Islet of Langerhans (tissue), 1 donor: Measurements from ENCODE around the gene IL31.
"Not testable (repeated sequence)": the region's sequence is repeated elsewhere in the genome, so short reads cannot be mapped to it uniquely, and the experiment has no call there.

Experiments used
- FAIRE-seq: peaks from one replicate; lab custom pipeline; 2011; peaks lifted over from hg19 to GRCh38; lab: Jason Lieb, UNC

Gene IL31

DNA sequence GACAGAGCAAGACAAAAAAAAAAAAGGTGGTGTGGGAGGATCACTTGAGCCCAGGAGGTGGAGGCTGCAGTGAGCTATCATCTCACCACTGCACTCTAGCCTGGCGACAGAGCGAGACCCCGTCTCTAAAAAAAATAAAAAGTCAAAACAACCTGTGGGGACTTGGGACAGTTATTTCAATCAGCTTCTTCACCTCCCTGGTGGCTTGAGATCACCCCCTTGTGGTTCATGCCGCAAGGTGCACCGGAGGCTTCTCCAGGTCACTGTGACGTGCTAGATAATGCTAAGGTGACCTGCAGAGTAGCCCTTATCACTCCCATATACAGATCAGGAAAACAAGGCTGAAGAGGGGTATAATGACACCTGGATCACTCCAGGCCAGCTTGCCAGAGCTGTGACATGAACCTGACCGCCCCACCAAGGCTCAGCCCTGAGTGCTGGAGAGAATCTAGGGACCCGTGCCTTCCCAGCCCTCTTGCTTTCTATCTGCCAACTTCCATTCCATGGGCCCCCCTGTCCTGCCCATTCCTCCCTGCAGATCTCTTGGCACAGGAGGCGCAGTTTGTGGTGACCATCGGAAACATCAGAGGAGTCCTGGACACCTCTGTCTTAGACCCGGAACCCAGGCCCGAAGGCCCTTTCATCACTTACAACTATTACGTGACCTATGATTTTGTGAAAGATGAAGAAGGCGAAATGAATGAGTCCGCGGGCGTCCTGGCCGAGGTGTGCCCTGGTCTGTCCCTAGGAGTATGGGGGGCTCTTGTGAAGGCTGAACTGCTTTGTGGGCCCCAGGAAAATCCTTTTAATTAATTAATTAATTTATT is 17.0 kb upstream of the IL31 start:
- FAIRE-seq, result no peak

DNA sequence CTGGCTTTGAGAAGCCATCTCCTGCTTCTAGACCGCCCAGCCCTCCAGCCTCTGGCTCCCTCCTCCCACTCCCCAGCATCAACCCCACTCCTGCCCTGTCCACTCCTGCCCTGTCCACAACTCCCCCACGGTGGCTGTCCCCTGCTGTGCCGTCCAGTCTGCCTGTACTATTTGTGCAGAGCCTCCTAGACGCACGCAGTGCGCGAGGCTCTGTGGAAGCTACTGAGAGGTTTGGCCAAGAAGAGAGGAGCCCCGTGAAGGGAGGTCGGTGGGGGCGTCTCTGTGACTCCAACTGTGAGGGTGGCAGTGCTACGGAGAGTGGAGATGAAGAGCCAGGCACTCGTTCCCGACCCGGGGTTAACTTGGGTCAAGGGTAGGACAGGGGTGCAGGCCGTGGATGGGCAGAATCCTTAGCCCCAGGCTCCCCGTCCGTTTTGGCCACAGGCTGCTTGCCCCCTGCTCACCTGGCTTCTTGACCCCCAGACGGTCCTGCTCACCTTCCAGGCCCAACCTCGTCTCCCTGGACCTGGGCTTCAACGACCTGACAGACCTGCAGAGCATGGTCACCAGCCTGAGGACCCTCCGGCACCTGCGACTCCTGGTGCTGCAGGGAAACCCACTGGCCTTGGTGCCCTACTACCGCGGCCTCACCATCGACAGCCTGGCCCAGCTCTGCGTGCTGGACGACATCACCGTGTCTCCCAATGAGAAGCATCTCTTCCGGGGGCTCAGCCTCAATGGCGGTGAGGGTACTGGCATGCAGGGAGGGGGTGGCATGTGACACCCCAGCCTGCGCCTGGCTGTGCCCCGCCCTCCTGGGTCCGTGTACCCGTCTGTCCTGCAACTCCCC is 15.8 kb upstream of the IL31 start:
- no peak for FAIRE-seq

DNA sequence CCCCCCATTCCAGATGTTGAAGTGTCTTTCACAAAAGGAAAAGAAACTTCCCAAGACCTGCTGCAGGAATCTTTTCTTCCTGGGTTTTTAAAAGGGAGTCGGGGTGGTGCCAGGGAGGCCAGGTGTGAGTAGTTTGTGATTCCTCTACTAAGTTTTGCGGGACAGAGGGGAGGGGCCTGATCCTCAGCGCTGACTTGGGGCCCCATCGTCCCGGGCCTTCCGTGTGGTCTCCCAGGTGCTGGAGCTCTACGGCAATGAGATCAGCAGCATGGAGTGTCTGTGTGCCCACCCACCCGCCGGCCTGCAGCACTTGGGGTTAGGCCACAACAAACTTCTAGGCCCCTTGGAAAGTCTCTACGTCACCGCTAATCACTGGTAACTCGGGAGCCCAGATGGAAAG is 13.4 kb upstream of the IL31 start:
- no peak for FAIRE-seq

DNA sequence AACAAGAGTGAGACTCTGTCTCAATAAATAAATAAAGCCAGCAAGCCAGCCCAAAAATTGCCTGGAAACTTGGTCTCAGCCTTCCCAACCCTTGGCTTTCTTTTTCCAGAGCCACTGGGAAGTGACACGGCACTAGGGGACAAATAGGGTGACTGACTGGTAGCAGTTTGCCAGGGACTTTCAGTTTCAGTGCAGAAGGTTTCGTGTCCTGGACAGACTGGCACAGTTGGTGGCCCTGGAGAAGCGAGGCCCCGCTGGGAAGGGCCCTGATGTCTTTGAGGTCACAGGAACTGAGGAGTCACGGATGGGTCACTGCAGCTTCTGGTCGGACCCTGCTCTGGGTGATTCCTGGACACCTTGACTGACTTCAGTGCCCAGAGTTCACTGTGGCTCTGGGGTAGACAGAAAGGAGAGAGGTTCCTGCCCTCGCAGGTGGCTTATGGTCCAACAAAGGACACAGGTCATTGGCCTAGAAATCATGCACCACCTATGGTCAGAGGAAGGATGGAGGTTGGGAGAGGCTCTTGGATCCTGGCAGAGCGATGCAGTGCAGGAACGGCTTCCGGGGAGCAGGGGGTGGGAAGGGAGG is 11.6 kb upstream of the IL31 start:
- no peak for FAIRE-seq

DNA sequence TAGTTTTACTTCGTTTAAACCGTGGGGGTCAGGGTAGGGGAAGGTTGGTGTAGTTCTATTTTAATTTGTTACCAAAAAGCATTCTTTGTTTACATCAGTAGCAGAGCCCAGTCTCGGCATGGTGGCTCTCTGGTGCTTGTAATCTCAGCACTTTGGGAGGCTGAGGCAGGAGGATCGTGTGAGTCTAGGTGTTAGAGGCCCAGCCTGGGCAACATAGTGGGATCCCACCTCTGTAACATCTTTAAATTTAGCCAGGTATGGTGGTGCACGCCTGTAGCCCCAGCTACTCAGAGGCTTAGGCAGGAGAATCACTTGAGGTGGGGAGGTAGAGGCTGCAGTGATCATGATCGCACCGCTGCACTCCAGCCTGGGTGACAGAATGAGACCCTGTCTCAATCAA is 11.1 kb upstream of the IL31 start:
- FAIRE-seq, result no peak

DNA sequence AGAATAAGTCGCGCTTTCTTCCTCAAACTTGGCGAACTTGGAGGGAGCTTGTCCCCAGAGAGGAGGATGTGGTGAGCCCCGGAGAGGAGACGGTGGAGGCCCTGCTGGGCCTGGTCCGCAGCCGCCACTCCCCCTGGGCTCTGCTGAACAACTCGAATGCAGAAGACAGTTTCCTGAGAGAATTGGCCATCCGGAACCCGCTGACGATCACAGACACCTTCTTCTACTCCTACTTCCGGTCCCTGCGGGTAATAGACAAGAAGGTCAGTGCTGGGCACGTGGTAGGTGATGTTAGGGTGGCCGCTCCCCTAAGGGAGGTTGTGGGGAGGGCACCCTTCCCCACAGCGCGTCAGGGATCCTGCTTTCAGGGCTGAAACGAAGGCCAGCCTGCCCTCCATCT is 10.5 kb upstream of the IL31 start:
- FAIRE-seq, result no peak

DNA sequence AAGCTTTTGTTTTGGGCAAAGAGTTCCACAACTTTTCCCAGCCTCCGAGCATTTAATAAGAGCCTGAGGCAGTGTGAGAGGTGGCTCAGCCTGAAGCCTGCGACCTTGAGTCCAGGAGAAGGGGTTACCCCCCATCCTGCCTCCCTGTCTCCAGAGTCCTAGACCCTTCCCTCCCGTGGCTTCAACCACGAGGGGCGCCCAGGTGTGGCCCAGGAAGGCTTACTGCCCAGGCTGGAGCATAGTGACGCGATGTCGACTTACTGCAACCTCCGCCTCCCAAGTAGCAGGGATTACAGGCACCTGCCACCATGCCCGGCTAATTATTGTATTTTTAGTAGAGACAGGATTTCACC is 9.5 kb upstream of the IL31 start:
- FAIRE-seq, result no peak

DNA sequence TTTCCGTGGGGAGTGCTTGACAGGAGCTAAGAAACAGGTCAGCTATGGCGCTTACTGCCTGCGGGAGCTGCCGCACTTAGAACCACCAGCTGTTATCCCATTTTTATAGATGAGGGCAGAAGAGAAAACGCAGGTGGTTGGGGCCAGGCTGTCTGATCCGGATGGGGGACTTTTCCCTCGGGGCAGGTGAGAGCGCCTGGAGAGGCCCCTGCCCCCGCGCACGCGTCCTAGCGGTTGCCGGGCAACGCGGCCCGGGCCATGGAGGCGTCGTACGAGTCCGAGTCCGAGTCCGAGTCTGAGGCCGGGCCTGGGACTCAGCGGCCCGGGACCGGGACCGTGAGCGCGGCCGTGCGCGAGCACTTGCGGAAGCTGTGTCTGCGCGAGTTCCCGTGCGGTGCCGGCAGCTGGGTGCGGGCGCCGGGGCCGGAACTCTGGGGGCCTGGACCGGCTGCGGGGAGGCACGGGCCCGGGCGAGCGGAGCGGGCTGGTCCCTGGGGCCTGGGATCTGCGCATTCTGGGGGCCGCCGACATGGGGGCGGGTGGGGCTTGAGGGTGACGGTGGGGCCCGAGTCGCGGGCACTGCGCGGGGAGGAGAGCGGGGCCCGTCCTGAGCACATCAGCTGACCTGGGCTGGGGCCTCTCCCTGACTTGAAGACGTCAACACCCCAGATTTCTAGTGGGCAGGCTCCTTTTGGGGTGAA is 9.0 kb upstream of the IL31 start, which contains the start of gene LRRC43:
Gene LRRC43, plus strand, starts transcription at position 237 of the 701 bp plus-strand sequence. Its CDS starts 22 bp downstream, at position 259.
- no peak for FAIRE-seq

DNA sequence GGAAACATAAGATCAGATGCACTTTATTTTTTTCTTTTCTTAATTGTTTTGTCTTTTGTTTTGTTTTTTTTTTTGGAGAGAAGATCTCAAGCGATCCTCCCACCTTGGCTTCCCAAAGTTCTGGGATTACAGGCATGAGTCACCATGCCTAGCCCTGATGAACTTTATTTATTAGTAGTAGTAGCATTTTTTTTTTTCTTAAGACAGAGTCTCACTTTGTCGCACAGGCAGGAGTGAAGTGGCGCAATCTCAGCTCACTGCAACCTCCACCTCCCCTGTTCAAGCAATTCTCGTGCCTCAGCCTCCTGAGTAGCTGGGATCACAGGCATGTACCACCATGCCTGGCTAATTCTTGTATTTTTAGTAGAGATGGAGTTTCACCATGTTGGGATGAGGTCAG is 2.5 kb upstream of the IL31 start:
- FAIRE-seq, result not testable (repeated sequence)

DNA sequence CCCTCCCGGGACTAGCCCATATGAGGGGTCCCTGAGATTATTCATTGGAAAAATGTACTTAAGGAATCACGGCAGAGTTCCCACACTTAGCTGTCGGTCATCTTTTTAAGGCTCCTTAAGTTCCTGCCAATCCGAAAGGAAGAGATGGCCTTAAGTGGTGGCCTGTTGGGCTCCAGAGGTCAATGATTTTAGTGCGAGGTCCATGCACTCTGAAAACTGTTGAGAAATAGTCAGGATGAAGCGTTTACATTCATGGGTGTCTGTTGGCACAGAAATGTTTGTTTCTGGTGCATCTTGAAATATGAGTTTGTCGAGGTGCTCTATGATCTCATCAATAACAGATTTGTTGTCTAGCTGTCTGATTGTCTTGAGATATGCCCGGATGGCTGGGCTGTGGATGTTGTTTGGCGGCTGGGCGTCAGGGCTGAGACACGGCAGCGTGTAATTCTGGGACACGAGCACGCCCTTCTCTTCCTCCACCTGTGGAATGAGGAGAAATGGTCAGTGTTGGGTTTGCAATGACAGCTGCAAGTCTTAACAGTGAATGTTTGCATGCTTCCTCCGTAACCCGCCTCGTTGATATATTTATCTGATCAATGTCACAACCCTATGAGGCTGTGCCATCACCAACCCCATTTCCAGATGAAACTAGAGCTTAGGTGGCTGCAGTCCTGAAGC is 1.6 kb downstream of the IL31 start:
- no peak for FAIRE-seq

DNA sequence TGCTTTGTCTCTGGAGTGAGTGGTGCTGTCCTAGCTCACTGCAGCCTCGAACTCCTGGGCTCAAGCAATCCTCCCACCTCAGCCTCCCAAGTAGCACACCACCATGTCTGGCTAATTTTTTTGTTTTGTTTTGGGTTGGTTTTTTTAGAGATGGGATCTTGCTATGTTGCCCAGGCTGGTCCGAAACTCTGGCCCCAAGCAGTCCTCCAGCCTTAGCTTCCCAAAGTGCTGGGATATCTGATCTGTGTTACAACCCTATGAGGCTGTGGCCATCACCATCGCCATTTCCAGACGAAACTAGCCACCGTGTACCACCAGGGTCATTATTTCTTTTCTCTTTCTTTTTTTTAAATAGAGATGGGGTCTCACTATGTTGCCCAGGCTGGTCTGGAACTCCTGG is 2.6 kb downstream of the IL31 start:
- FAIRE-seq, result no peak

DNA sequence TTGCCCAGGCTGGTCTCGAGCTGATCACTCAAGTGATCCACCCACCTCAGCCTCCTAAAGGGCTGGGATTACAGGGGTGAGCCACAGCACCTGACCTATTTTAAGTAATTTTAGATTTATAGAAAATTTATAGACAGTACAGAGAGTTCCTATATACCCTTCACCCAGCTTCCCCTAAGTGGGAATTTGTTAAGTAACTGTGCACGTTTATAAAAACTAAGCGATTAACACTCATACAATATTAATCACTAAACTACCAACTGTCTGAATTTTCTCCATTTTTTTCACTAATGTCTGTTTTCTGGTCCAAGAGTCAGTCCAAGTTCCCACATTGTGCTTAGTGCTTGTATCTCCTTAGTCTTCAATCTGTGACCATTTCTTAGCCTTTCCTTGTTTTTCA is 5.5 kb downstream of the IL31 start:
- no peak for FAIRE-seq

DNA sequence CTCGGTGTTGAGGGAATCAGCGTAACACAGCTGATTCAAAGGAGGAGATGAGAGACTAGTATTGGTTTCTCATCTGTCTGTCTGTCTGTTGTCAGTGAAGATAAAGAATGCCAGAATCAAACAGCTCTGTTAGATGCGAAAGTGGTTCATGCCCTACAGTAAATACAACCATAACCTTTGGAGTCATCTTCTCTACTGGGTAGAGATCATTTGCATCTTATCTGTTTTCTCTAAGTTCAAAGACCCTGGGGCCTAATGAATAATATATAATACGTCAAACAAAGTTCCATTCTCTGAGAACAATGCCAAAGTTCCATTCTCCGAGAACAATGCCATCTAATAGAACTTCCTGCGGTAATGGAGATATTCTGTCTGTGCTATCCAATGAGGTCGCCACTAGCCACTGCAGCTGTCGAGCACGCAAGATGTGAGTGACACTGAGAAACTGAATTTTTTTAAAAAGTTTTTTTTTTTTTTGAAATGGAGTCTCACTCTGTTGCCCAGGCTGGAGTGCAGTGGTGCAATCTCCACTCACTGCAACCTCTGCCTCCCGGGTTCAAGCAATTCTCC is 6.6 kb downstream of the IL31 start:
- FAIRE-seq, result no peak

DNA sequence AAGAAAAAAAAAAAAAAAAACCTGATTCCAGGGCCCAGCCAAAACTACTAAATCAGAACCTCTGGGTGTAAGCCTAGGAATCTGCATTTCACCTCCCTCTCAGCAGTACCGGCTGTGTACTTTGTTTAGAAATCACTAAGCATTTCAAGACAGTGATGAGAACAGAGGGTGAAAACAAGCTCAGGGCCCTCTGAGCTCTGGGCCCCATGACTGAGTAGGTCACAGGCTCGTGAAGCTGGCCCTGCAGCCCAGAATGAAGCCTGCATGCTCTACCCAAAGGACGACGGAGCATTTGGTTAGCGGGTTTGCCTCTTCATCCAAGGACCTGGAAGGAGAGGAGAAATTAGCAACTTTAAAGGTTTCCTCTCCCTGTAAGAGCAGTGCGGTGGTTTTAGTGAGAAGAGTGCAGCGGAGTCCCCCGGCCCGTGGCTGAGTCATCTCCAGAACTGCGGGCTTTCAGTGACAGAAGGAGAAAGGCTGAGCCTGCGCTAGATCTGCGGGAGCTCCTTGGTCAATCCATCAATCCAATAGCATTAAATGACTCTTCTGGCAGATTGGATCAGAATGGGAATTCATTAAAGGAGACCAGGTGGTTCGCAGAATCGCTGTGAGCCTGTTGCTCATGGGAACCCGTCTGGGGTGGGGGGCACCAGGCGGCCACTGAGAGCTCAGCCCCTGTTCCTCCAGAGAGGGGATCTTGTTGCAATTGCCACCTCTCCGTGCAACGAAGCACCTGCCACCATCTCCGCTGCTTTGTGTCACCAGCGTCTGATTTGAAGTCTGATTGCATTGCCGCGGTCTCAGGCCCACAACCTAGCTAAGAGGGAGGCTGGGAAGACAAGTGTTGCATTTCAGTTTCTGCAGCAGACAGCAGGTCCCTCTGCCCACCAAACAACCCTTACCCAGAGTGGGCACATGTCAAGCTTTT is 7.3 kb downstream of the IL31 start:
- no peak for FAIRE-seq

DNA sequence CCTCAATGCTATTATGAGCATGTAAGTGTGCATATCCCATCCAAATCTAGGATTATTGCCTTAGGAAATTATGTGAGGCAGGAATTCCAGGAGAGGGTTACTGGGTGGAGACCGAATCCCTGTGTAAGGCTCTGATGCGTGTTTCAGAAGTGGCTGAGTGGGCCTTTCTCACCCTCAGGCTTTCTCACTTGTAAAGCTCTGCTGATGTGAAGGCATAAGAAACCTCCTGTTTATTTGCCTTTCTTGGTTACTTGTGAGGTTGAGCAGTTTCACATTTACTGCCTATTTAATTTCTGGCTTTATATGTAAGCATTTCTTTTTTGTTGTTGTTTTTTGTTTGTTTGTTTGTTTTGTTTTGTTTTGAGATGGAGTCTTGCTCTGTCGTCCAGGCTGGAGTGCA is 11.0 kb downstream of the IL31 start:
- FAIRE-seq, result no peak

DNA sequence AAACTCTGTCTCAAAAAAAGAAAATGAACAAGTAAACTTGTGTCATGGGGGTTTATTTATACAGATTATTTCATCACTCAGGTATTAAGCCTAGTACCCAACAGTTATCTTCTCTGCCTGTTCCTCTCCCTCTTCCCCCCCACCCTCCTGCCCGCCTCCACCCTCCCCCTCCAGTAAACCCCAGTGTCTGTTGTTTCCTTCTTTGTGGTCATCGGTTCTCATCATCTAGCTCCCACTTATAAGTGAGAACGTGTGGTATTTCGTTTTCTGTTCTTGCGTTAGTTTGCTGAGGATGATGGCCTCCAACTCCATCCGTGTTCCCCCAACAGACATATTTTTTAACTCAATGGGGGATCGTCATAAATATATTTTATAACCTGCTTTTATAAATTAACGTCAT is 12.3 kb downstream of the IL31 start:
- no peak for FAIRE-seq

DNA sequence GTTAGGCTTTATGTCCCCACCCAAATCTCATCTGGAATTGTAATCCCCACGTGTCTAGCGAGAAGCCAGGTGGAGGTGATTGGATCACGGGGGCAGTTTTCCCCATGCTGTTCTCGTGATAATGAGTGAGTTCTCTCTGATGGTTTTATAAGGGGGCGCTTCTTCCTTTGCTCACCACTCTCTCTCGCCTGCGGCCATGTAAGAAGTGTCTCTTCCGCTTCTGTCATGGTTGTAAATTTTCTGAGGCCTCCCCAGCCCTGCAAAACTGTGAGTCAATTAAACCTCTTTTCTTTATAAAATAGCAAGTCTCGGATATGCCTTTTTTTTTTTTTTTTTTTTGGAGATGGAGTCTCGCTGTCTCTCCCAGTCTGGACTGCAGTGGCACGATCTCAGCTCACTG is 13.3 kb downstream of the IL31 start:
- no peak for FAIRE-seq

DNA sequence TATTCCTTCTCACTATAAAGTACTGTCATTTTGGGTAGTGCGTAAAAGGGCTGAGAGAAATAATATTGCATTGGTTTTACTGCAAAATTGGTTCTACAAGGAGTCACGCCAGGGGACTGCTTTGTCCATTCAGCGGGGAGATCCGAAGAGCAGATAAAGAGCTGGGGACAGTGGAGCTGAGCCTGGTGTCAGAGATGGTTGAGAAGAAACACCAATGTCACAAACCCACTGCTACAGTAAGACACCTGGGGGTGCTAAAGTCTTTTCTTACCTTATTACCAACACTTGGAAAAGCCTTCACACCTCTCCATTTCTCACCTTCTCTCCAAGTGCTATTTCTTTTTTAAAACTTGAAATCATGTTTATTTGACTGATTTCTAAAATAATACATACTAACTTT is 14.1 kb downstream of the IL31 start:
- FAIRE-seq, result no peak

DNA sequence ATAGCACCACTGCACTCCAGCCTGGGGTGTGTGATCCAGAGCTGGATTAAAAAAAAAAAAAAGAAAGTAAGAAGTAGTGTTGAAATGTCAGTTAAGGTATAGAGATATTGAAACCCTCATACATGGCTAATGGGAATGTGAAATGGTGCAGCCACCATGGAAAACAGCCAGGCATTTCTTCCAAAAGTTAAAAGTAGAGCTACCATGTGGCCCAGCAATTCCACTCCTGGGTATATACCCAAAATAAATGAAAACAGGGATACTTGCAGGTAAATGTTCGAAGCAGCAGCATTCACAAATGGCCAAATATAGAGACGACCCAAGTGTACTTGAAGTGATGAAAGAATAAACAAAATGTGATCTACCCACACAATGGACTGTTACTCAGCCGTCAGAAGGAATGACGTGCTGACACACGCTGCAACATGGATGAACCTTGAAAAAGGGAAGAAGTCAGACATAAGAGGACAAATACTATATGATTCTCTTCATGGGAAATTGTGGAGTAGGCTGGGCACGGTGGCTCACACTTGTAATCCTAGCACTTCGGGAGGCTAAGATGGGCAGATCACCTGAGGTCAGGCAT is 15.2 kb downstream of the IL31 start:
- no peak for FAIRE-seq

DNA sequence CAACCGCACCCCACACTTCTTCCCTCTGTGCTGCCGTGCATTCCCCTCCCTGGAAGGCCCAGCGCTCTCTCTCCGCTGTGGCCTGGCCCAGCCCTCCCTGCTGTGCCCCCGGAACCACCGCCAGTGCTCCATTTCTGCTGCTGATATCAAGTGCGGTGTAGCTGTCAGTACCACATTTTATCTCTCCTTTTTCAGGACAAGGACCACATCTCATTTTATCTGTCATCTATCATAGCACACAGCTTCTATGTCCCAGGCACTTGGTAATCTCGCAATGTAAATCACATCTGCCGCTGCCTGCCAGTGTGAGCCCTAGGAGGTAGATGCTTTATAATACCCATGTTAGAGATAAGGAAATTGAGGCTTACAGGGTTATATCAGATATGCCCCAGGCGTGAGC is 18.3 kb downstream of the IL31 start:
- no peak for FAIRE-seq
